Kidney epithelial cell (primary cell): ENCODE measurements around the gene CPT1A. TPM values are rescaled to one million over a fixed set of nuclear protein-coding genes. Genes with fewer than 3 reads are reported as not detected.

Experiments used
- DNase-seq: peaks from one replicate; pipeline ENCODE4 v3.0.0-alpha.2; 2010; ENCODE audit warnings: low read depth
- H3K27me3 ChIP-seq: 2 replicates; pipeline ENCODE4 v1.6.0; 2011; ENCODE audit warnings: low read length; ENCODE audit not compliant: control insufficient read depth, insufficient read depth
- H3K36me3 ChIP-seq: 2 replicates; pipeline ENCODE4 v1.5.1; 2011; ENCODE audit warnings: low read length; ENCODE audit not compliant: control insufficient read depth, insufficient read depth
- H3K4me3 ChIP-seq: 2 replicates; pipeline ENCODE4 v1.5.1; 2011; ENCODE audit warnings: low read depth, mild to moderate bottlenecking, control low read depth, low read length
- total RNA-seq: library from RNA; depleted of rRNA; stranded (reverse); fragments of >200 nt; gene quantifications from 2 replicates; pipeline ENCODE4 v1.2.3, GENCODE V29; 2015
- TF ChIP-seq, protein P1 (sequence below): IDR thresholded peaks from 2 replicates; pipeline ENCODE4 v1.5.1; 2011; ENCODE audit warnings: mild to moderate bottlenecking, moderate library complexity, low read length, control low read depth, inconsistent platforms; ENCODE audit not compliant: insufficient read depth, poor library complexity, severe bottlenecking

CPT1A gene
- total RNA-seq, 1 donor from 2014 or later, result 15.4 TPM

- Histone ChIP-seq H3K4me3 (no peak overlapping the region), H3K27me3 (no peaks in the 10 kb centered on the region), H3K36me3 (no peaks in the 10 kb centered on the region)
- TF ChIP-seq, protein P1, sequence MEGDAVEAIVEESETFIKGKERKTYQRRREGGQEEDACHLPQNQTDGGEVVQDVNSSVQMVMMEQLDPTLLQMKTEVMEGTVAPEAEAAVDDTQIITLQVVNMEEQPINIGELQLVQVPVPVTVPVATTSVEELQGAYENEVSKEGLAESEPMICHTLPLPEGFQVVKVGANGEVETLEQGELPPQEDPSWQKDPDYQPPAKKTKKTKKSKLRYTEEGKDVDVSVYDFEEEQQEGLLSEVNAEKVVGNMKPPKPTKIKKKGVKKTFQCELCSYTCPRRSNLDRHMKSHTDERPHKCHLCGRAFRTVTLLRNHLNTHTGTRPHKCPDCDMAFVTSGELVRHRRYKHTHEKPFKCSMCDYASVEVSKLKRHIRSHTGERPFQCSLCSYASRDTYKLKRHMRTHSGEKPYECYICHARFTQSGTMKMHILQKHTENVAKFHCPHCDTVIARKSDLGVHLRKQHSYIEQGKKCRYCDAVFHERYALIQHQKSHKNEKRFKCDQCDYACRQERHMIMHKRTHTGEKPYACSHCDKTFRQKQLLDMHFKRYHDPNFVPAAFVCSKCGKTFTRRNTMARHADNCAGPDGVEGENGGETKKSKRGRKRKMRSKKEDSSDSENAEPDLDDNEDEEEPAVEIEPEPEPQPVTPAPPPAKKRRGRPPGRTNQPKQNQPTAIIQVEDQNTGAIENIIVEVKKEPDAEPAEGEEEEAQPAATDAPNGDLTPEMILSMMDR, result no peak
- DNase-seq, result no peak
Observed at GRCh38 chr11:68829581-68829980, 12.1 kb downstream of the CPT1A start.

DNA sequence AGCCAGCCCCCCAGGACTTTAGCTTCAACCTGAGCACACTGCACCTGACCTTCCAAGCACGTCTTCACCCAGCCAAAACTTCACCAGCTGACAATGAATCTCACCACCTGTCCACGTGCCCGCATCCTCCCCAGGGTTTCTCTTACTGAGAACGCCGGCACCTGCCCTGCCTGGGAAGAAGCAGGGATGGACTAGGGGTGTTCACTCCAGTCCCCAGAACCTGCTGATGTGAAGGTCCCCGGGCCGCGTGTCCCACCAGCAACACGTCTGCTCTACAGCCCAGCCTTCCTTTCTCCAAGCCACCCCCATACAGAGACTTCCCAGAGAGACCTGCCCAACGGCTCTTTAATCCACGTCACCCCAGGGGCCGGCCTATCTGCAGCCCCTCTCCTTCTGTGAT is 12.8 kb downstream of the CPT1A start:
- TF ChIP-seq, protein P1, result no peak
- Histone ChIP-seq H3K4me3 (no peak overlapping the region), H3K36me3 (no peaks in the 10 kb centered on the region), H3K27me3 (no peaks in the 10 kb centered on the region)
- DNase-seq, result no peak

DNA sequence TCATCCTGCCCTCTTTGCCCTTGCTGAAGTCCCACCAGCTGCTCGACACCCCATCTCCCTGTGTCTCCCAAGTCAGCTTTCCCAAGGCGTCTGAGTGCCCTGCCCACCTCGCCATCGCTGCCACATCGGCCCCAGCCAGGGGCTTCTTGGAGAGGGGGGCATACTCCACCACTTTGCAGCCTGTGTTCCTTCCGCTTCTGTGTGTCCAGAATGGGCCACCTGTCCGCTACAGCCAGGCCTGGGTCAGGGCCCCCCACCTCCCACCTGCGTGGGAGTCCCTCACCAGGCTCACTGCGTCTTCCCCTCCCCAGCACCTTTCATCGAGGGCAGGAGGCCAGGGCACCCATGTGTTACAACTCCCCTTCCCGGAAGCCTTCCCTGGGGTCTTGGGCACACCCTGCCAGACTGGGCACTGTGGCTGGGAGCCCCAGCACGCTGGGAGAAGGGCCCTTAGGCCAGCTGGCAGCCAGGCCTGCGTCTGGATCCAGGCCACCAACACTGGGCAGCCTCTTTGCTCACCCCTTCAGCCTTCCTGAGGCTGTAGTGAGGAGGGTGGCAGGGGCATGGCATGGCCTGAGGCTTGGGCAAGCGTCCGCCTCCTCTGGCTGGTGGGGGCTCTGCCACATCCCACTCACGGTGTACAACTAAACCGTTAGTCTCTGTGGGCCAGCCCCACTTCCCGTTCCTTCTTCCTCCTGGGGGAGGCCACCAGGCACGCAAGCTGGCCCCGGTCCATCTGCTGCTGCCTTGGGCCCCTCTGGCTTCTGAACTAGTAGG is 13.4 kb downstream of the CPT1A start:
- Histone ChIP-seq H3K27me3 (no peaks in the 10 kb centered on the region), H3K4me3 (no peak overlapping the region), H3K36me3 (no peaks in the 10 kb centered on the region)
- DNase-seq, result no peak
- TF ChIP-seq, protein P1, result no peak

DNA sequence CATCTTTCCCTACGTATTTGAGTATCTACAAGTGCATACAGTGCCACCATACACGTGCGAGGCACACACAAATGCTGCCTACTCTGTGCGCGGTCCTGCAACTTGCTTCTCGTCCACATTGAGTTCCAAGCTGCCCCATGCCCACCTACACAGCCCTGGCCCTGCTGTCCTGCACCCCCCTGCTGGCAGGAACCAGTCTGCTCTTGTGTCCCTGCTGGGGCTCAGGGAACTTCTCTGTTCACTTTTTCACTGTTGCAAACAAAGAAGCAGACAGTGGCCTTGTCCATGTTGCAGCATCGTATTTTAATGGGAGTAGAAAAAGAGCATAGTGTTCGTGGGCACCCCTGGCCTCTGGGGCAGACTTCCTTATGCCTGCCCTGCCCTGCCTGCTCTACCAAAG is 14.0 kb downstream of the CPT1A start:
- no peak overlapping the region for H3K4me3 ChIP-seq
- TF ChIP-seq, protein P1, result peak; percentile 7
- no peak for DNase-seq
- no peaks in the 10 kb centered on the region for H3K36me3 ChIP-seq
- H3K27me3 ChIP-seq, result no peaks in the 10 kb centered on the region

DNA sequence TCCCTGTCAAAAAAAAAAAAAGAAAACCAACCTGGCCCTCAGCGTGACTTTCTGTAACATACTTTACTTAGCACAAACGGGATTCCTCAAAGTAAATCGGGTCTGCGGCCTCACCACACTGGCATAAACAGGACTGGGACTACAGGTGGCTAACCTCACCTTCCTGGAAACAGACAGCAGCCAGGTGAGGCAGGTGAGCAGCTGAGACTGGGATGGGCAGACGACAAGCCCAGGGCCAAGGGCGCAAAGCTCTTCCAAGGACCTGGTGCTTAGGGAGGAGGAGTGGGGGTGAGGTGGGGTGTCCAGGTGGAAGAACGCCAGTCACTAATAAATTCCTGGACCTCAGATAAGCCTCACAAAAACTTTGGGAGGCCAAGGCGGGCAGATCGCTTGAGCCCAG is 15.0 kb downstream of the CPT1A start:
- no peaks in the 10 kb centered on the region for H3K36me3 ChIP-seq

More for the DNA sequence above, 15.0 kb downstream of the CPT1A start:
- H3K27me3 ChIP-seq, result no peaks in the 10 kb centered on the region
- H3K4me3 ChIP-seq, result no peak overlapping the region
- no peak for DNase-seq
- TF ChIP-seq, protein P1, result no peak
